ENCODE data around the gene SOX5. TPM values are rescaled to one million over a fixed set of nuclear protein-coding genes. Genes with fewer than 3 reads are reported as not detected.

SOX5 gene
- total RNA-seq (1 to 10 TPM; 1.5 to 4.9 (median 2.8) TPM), polyA plus RNA-seq (under 1 TPM; 0.49 to 0.91 TPM)
- long read RNA-seq, donor 1, result 0 reads
- long read RNA-seq, donor 2, result 0 reads
- long read RNA-seq, donor 3, result 0 reads

DNA sequence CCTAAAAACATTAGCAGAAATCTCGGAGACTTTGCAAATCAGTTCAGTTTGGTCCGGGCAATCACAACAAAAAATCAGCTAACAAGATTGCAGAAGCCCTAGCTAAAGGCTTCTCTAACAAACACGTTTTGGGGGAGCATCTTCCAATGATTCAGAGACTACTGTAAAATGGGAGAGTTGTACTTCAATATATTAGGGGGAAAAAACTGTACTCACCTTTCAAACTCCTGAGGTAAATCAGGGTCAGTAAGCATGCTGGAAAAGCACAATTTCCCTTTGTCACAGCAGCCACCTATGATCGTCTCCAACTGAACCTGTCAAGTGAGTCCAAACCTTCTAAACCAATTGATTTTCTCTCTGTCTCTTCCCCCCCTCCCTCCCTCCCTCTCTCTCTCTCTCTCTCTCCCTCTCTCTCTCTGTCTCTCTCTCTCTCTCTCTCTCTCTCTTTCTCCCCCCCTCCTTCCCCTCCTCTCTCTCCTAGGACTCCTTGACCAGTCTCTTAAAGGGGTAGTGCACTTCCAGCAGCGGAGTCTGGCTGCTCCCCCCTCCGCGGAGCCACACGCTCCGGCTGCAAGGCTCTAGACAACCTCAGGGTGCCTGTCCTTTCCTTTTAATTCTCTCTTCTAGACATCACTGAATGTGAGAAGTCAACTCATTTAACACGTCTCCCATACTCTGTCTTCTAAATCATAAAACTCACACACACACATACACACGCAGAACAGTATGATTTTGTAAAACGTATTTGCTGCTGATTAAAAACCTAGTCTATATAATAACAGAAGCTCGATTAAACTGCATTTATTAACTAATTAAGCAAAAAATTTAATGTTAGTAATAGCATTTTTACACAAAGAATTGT is at the start of gene SOX5:
Gene SOX5, minus strand, starts transcription at position 323 of the 862 bp plus-strand sequence. Its CDS starts 69 bp downstream, at position 254.
- peak; percentile 86 to 95 (median 94) for ATAC-seq
- peak within 1 kb of the TSS in 3 of 12 donors; percentile 3 to 24 (median 23) for H3K27ac ChIP-seq
- intact Hi-C loops (cut with DNase I), result no loop called here

DNA sequence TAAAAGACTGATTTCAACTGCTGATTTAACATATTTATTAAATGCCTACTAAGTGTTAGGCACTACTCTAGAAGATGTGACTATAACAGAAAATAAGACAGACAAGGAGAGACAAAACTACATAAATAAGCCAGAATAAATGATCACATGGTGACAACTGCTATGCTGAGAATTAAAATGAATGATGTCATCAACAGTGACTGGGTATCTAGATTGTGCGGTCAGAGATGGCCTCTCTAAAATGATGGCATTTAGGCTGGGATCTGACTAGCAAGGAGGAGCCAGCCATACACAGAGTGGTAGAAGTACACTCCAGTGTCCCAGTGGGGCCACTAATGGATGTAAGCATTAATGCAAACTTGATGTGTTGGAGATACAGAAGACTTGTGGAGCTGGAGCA is 37.6 kb upstream of the SOX5 start:
- Histone ChIP-seq H3K4me1 (no peaks in the 10 kb centered on the region), H3K27me3 (no peaks in the 10 kb centered on the region), H3K36me3 (no peaks in the 10 kb centered on the region), H3K4me3 (no peak overlapping the region), H3K9me3 (no peaks in the 10 kb centered on the region), H3K27ac (no peak overlapping the region)
- 90 to 96% (median 94%) methylated on average over 1 of the region's 1 CpG for WGBS, 4 donors
- no peak for TF ChIP-seq POLR2A (IDR thresholded peaks at IDR 0.05)
- TF ChIP-seq, protein P1, sequence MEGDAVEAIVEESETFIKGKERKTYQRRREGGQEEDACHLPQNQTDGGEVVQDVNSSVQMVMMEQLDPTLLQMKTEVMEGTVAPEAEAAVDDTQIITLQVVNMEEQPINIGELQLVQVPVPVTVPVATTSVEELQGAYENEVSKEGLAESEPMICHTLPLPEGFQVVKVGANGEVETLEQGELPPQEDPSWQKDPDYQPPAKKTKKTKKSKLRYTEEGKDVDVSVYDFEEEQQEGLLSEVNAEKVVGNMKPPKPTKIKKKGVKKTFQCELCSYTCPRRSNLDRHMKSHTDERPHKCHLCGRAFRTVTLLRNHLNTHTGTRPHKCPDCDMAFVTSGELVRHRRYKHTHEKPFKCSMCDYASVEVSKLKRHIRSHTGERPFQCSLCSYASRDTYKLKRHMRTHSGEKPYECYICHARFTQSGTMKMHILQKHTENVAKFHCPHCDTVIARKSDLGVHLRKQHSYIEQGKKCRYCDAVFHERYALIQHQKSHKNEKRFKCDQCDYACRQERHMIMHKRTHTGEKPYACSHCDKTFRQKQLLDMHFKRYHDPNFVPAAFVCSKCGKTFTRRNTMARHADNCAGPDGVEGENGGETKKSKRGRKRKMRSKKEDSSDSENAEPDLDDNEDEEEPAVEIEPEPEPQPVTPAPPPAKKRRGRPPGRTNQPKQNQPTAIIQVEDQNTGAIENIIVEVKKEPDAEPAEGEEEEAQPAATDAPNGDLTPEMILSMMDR (IDR thresholded peaks at IDR 0.05), result no peak
- DNase-seq, result no peak
- no peak for ATAC-seq
- intact Hi-C loops (cut with DNase I), result no loop called here

More for the DNA sequence above, at the start of gene SOX5:
- Histone ChIP-seq H3K36me3 (no peaks in the 10 kb centered on the region), H3K27me3 (peaks cover 0 to 22% (median 7%) of the 10 kb centered on the region in 9 donors), H3K4me1 (peaks cover 0 to 2% (median 0%) of the 10 kb centered on the region in 12 donors), H3K9me3 (no peaks in the 10 kb centered on the region), H3K4me3 (peak within 1 kb of the TSS in 11 of 12 donors; percentile 20 to 60 (median 47))
- TF ChIP-seq, protein P1 (IDR thresholded peaks at IDR 0.05), result no peak
- TF ChIP-seq POLR2A (IDR thresholded peaks at IDR 0.05), result no peak
- WGBS, 4 donors, result 5 to 8% (median 6%) methylated on average over 13 of the region's 13 CpGs
- DNase-seq, result peak in 4 of 5 donors; percentile 46 to 51 (median 48)

DNA sequence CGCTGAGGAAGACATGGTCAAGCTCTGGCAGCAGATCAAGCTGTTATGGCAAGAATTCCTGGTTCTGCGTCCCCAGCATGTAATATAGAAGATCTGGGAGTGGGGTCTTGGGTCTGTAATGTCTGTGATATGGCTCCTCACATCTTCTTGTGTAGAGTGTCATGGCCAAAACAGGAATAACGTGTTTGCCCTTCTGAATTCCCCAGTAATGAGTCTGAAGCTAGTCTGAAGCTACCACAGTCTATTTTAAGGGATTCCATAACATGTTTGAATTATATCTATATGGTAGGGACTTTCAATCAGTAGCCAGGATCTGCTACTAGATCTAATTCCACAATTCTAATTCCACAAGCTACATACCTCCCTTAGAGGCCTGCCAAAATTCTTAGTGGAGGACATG is 31.4 kb upstream of the SOX5 start:
- Histone ChIP-seq H3K4me1 (no peaks in the 10 kb centered on the region), H3K27ac (no peak overlapping the region), H3K36me3 (no peaks in the 10 kb centered on the region), H3K9me3 (no peaks in the 10 kb centered on the region), H3K4me3 (no peak overlapping the region), H3K27me3 (no peaks in the 10 kb centered on the region)
- DNase-seq (no peak), ATAC-seq (no peak)
- no peak for TF ChIP-seq POLR2A (IDR thresholded peaks at IDR 0.05)
- TF ChIP-seq, protein P1 (IDR thresholded peaks at IDR 0.05), result no peak
- intact Hi-C loops (cut with DNase I), result no loop called here
- WGBS, 4 donors, result 81 to 91% (median 86%) methylated on average over 3 of the region's 3 CpGs

DNA sequence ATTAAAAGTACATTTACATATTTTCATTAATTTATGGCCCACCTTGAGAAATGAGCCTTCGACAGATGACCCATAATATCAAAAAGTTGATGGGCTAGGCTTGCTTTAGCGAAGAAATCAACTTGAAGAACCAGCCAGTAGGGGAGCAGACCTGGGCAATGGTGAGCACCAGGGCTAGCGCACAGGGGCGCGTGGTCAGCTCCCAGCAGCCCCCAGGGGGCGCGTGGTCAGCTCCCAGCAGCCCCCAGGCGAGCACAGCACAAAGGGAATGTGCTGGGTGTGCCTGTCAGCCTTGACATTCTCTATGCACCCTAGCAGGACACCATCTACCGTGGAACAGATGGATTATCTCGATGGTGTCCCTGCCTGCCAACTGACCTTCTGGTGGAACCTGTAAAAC is 15.3 kb upstream of the SOX5 start:
- Histone ChIP-seq H3K27ac (no peak overlapping the region), H3K36me3 (no peaks in the 10 kb centered on the region), H3K9me3 (no peaks in the 10 kb centered on the region), H3K27me3 (no peaks in the 10 kb centered on the region), H3K4me3 (no peak overlapping the region), H3K4me1 (no peaks in the 10 kb centered on the region)
- no peak for ATAC-seq
- 80 to 96% (median 88%) methylated on average over 8 to 10 of the region's 10 CpGs for WGBS, 4 donors
- intact Hi-C loops (cut with DNase I), result no loop called here
- TF ChIP-seq POLR2A (IDR thresholded peaks at IDR 0.05), result no peak
- TF ChIP-seq, protein P1 (IDR thresholded peaks at IDR 0.05), result no peak
- DNase-seq, result no peak

All from heart left ventricle (tissue), 16 donors.